Hippocampal formation (tissue), 2 donors: ENCODE measurements around the gene CYBA.
"Not testable (repeated sequence)": the region's sequence is repeated elsewhere in the genome, so short reads cannot be mapped to it uniquely, and the experiment has no call there.

ENCODE experiments used
- DNase-seq, 2 donors: peaks; one replicate each; lab custom pipeline; 2025; lab: John Stamatoyannopoulos, UW

The CYBA gene

DNA sequence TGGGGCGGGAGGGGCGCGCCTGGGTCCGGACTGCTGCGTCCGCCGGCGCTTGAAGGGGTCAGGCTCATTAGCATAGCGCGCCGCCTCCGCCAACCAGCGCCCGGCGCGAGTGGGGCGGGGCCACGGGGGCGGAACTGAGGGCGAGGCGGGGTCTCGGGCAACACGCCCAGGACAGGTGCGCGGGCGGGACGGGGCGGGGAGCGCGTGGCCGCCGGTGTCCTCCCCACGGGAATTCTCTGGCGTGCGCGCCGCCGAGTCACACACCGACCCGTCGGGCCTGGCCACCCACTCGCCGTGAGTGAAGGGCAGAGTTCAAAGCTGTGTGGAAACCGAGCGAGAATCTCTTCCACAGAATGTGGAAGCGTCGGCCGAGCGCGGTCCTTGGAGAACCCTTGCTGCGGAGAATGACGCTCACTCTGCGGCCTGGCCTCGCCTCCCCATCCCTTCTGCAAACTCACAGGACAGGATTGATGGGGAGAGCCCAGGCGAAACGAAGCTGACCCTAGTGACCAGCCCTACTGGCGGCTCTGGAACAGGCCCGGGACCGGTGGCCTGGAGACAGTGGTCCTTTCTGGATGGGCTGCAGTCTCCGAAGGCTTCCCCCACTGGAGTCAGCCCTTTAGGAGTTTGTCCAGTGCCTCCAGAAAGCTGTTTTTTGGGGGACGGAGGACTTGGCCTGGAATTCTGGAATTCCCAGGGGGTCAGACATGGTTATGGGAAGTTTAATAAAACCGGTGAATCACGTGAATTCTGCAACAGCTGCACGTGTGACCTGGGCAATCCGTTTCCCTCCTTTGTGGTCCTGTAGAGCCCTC lies 35.8 kb upstream of the CYBA start, which contains the start of gene SNAI3:
SNAI3 (minus strand) TSS at position 69 of the 815 bp plus-strand sequence. CDS start 101 bp downstream, outside the sequence.
- peak in 1 of 2 donors; percentile 34 for DNase-seq

- DNase-seq, result no peak
Measured at GRCh38 chr16:88686062-88686438, 35.2 kb upstream of the CYBA start.

DNA sequence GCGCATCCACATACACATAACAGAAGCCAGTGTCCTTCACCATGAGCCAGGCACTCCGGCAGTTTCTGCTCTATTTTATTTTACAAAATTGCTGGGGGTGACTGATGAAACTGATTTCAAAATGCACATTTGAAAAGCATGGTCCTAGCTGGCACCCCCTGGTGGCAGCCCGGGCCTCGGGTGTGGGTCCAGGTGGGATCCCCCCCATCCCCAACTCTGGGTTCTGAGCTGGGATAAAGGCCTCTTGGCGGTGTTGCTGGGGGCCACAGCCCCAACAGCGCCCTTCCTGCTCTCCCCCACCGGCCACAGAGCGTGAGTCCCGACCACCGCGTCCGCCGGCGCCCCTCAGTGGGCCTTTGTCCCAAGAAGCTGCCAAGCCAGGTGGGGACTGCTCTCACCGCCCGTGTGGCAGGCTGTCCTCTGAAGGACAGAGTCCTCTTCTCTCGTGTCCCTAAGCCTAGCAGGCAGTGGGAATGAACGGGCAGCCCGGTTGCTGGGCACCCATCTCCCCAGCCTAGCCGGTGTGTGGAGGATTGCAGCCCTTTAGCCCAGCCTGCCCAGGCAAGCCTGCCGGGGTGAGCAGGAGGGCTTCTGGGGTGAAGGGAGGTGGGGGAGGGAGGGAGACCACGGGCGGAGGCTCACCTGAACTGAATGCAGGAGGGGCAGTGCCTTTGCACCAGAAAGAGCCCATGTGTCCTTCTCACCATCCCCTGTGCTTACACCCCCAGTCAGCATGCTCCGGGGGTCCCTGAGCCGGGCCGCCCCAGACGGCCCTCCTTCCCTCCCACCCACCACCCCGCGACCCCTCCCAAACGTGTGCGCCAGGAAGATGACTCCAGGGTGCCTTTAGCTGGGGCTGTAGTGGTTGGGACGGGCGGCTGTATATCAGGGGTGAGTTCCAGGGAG lies 34.6 kb upstream of the CYBA start:
- DNase-seq, result no peak

DNA sequence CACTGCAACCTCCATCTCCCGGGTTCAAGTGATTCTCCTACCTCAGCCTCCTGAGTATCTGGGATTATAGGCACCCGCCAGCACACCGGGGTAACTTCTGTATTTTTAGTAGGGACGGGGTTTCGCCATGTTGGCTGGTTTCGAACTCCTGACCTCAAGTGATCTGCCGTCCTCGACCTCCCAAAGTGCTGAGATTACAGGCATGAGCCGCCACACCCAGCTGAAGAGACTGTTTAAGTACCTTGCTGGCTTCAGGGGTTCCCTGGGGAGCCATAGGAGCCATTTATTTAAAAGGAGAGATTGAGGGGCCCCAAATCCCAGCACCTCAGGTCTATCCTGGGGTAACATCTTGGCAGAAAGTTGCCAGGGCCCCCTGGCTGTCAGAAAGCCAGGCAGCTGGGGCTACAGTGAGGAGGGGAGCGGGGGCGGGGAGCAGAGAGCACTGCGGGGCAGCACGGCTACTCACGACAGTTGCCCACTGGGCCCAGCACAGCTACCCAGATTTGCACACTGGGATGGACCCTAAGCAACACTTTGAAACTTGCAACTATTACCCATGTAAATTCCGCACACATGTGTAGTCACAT lies 33.8 kb upstream of the CYBA start:
- DNase-seq, result no peak

DNA sequence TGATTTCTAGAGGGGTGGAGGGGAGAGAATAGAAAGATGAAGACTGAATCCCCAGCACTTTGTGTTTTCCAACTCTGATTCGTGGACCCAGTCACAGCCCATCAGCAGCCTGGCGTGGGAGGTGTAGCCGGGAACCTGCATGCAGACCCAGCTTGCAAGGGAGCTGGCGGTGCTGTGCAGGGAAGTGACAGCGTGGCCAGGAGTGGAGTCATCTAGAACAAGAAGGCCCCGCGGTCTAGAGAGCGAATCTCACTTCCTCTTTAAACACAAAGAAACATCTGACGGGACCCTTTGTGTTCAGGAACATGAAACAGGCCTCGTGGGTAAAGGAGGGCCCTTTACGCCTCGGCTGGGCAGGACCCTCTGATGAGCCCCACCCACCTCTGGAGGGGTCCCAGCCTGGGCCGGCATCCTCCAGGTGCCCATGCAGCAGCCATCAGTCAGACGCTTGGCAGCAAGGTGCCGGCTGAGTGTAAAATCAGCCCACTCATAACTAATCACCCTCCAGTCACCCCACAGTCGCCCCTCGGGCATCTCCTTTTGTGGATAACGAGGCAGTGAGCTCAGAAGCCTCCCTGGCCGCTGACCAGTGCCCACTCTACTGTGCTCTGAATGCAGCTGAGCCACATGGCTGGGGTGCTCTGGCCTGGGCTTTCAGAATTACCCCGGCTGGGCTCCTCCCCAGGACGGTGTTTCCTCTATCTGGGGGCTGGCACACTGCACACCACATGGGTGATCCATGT lies 31.0 kb upstream of the CYBA start:
- peak; percentile 29 to 45 for DNase-seq

GRCh38 chr16:88681084-88681680 lies 30.3 kb upstream of the CYBA start:
- no peak for DNase-seq

DNA sequence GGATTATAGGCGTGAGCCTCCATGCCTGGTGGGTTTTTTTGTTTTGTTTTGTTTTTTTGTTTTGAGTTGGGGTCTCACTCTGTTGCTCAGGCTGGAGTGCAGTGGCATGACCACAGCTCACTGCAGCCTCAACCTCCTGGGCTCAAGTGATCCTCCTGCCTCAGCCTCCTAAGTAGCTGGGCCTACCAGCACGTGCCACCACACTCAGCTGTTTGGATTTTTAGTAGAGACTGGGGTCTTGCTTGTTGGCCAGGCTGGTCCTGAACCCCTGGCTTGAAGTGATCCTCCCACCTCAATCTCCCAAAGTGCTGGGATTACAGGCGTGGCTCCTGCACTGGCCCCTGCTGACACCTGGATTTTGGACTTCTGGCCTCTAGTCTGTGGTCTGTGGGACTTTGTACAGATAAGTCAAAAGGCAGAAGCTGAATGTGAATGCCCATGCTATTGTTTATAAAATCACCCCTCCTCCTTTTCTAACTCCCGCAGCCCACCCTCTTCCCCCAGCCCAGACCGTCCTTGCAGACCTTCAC lies 29.8 kb upstream of the CYBA start:
- DNase-seq, result no peak

DNA sequence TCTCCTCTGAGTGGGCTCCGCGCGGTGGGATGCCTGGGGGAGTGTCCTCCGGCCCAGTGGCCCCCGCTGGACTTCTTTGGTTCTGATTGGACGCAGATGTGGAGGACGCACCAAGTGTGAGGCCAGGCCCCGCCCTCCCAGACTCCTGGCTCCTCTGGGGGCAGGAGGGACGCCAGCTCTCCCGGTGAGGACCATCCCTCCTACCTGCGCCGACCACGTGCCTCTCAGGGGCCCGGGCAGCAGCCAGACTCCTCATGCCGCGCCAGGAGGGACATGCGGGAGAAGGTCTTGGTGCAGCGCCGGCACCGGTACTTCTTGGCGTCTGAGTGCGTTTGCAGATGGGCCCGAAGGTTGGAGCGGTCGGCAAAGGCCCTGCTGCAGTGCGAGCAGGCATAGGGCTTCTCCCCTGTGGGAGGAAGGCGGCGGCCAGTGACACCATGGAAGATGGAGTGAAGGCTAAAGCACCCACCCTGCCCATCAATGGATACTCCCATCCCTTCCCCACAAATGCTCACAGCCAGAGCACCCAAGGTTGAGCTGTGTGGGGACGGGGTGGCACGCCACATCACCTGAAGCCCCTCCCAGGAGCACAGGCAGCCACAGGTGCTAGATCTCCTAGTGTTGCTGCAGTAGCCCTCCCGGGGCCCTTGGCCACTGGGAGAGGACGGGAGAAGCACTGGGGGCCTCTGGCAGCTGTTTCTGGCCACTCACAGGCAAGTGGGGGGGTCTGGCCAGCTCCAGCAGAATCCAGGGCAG lies 27.5 kb upstream of the CYBA start:
- DNase-seq, result no peak

DNA sequence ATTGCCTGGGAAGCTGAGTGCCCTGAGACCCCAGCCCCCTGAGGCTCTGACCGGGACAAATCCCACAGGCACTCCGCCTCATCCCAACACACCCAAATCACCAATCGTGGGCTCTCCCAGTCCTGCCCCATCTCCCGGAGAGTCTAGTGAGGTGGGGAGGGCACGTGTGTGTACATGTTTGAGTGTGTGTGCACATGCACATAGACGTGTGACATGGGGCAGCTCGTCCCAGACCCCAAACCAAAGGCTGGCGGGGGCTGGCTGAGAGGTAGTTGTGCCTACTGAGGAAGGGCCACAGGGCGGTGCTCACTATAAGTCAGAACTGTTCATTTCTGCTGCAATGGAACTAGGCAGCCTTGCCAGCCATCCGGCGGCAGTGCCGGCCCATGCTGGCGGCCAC lies 26.9 kb upstream of the CYBA start:
- DNase-seq, result no peak

GRCh38 chr16:88676502-88677242 lies 25.8 kb upstream of the CYBA start:
- no peak for DNase-seq

DNA sequence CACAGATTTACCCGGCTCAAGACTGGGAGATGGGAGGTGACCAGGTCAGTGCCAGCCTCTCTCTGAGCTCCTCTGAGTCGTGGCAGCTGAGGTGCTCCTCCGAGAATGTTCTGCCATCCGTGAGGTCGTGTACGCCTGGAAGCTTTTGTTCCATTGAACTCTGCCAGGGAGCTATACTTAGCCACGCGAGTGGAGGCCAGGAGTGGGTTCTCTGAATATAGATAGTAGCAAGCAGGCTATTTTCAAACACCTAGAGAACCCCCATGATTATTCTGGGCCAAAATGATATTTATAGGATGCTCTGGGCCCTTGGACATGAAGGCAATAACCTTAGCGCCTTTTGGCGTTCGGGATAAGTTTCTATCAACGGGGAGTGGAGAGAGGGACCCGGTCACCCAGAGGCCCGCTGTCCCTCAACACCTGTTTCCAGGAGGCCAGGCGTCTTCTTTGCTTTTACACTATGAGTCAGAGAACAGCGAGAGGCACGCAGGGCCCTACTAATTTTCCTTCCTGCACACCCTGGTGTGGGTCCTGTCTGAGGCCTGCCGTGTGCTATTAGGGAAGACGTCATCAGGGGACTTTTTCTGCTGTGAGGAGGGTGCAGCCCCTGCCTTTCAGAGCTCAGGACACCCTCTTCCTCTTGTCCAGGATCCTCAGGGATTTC lies 23.0 kb upstream of the CYBA start:
- DNase-seq, result no peak

DNA sequence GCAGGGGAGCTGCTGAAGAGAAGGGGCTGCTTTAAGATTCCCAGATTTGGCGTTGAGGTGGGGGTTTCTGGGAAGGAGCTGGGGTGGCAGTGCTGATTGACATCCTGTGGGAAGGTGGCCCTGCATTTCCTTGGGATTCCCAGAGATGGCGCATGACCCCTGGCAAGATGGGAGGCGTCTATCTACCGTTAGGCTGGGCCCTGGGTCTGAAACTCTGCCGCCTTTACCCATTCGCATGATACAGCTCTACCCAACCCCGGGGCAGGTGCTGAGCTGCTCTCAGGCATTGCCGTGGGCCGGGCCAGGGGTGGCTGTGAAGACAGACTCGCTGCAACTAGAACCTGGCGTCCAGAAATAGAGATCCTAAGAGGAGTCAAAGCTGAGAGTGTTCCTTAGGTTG lies 21.9 kb upstream of the CYBA start:
- no peak for DNase-seq

DNA sequence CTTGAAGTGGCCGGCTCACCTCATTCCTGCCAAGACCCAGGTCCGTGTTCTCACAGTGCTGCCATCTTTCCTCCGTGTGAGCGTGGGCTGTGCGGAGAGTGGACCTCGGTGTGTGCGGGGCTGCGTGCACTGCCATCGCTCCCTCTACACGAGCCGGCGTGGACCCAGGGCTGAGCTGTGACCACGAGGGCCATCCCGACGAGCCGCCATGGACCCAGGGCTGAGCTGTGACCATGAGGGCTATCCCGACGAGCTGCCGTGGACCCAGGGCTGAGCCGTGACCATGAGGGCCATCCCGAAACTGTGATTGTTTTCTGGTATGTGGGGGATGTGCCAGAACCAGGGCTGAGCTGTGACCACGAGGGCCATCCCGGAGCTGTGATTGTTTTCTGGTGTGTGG lies 21.0 kb upstream of the CYBA start:
- DNase-seq, result no peak

GRCh38 chr16:88669980-88670379 lies 19.1 kb upstream of the CYBA start:
- DNase-seq, result no peak

- not testable (repeated sequence) for DNase-seq
Measured at GRCh38 chr16:88669493-88669892, 18.6 kb upstream of the CYBA start.

DNA sequence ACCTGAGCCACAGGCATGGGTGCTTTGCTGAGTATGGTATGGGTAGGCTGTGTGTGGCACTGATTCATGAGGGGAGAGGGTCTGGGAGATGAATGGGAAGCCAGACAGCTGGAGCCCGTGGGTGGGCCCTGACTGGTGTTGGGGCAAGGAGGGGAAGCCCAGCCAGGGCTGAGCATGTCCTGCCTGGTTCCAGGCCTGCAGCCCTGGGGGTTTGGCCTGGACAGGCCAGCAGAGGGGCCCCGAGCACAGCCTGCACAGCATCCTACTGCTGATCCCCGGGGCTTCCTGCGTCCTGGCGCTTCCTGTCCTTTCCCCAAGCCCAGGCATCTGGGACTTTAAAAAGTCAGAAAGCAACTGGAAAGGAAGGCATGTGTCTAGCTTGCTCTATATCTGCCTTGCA lies 16.6 kb upstream of the CYBA start:
- DNase-seq, result no peak

DNA sequence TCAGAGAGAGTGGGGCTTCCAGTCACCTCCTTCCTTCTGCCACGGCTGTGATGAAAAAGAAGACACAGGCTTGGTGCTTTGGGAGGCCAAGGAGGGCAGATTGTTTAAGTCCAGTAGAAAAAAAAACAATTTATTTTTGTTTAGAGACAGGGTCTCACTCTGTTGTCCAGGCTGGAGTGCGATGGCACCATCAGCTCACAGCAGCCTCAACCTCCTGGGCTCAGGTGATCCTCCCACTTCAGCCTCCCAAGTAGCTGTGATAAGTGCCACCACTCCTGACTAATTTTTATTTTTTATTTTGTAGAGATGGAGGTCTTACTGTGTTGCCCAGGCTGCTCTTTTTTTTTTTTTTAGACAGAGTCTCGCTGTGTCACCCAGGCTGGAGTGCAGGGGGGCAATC lies 14.7 kb upstream of the CYBA start:
- no peak for DNase-seq

DNA sequence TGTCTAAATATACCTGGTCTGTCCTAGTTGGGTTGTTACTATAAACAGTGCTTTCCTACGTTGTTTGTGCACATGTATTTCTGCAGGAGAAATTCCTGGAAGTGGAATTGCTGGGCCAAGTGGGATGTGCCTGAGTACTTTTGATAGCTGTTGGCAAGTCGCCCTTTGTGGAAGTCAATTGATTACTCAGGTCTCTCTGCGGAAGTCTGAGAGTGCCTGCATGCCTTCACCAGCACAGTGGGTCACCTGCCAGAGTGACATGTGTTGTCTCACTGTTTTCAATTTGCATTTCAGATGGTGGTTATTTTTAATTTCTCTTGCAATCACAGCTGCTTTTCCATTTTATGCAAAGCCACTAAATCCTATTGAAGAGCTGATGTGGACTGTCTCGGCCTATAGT lies 14.3 kb upstream of the CYBA start:
- DNase-seq, result no peak
